Loucy (cell line): ENCODE data around the gene RAB32.

ENCODE experiments used
- H2AFZ ChIP-seq: fragments of 200-600 bp; sonication (generic); 2 replicates; pipeline ENCODE4 v1.6.0; 2016; ENCODE audit warnings: antibody characterized with exemption, mild to moderate bottlenecking, low read length, moderate library complexity
- H3F3A ChIP-seq: fragments of 200-600 bp; 2 replicates; pipeline ENCODE4 v1.6.0; 2016; ENCODE audit warnings: antibody characterized with exemption, low read depth, mild to moderate bottlenecking
- H3K27me3 ChIP-seq: fragments of 200-600 bp; sonication (generic); 2 replicates; pipeline ENCODE4 v1.6.1; 2014; ENCODE audit warnings: low read length, mild to moderate bottlenecking; ENCODE audit not compliant: insufficient read depth, poor library complexity, severe bottlenecking
- H3K36me3 ChIP-seq: fragments of 200-600 bp; sonication (generic); 2 replicates; pipeline ENCODE4 v1.6.1; 2016; ENCODE audit warnings: low read length; ENCODE audit not compliant: insufficient read depth
- H3K4me1 ChIP-seq: fragments of 200-600 bp; sonication (generic); 2 replicates; pipeline ENCODE4 v1.5.1; 2014; ENCODE audit warnings: low read length, mild to moderate bottlenecking; ENCODE audit not compliant: insufficient read depth, poor library complexity, severe bottlenecking
- H3K4me2 ChIP-seq: fragments of 200-600 bp; sonication (generic); 2 replicates; pipeline ENCODE4 v1.6.0; 2014; ENCODE audit warnings: antibody characterized with exemption, low read length, low read depth, mild to moderate bottlenecking; ENCODE audit not compliant: poor library complexity, severe bottlenecking
- H3K4me3 ChIP-seq: fragments of 200-600 bp; sonication (generic); 2 replicates; pipeline ENCODE4 v1.5.1; 2014; ENCODE audit warnings: low read length, mild to moderate bottlenecking, mixed read lengths; ENCODE audit not compliant: poor library complexity, severe bottlenecking
- H3K79me2 ChIP-seq: fragments of 200-600 bp; sonication (generic); 2 replicates; pipeline ENCODE4 v1.6.1; 2014; ENCODE audit warnings: low read length; ENCODE audit not compliant: insufficient read depth
- H3K9ac ChIP-seq: fragments of 200-600 bp; sonication (generic); 2 replicates; pipeline ENCODE4 v1.6.0; 2014; ENCODE audit warnings: mild to moderate bottlenecking, low read depth, low read length, moderate library complexity; ENCODE audit not compliant: poor library complexity, severe bottlenecking
- H3K9me2 ChIP-seq: fragments of 200-600 bp; sonication (generic); replicated peaks from 2 replicates; pipeline ENCODE4 v1.6.1; 2016; ENCODE audit warnings: low read depth, low read length, mixed read lengths
- H3K9me3 ChIP-seq: fragments of 200-600 bp; sonication (generic); 2 replicates; pipeline ENCODE4 v1.6.1; 2014; ENCODE audit warnings: mild to moderate bottlenecking, antibody characterized with exemption, low read length, low read depth; ENCODE audit not compliant: insufficient read depth
- H4K20me1 ChIP-seq: fragments of 200-600 bp; sonication (generic); 2 replicates; pipeline ENCODE4 v1.6.0; 2014; ENCODE audit warnings: antibody characterized with exemption, low read length, mild to moderate bottlenecking; ENCODE audit not compliant: insufficient read depth, poor library complexity, severe bottlenecking
- CTCF ChIP-seq: fragments of 200-600 bp; sonication (generic); conservative IDR thresholded peaks from 2 replicates; pipeline ENCODE4 v1.5.1; 2014; ENCODE audit warnings: mild to moderate bottlenecking, antibody characterized with exemption, low read length
- EZH2phosphoT487 ChIP-seq: fragments of 200-600 bp; IDR thresholded peaks from 2 replicates; pipeline ENCODE4 v1.6.1; 2018; ENCODE audit warnings: antibody characterized with exemption, mild to moderate bottlenecking, moderate library complexity, borderline replicate concordance

Gene RAB32

GRCh38 chr6:146542881-146543210 lies 787 bp upstream of the RAB32 start:
- Histone ChIP-seq H3K9me3 (no peaks in the 10 kb centered on the region), H3F3A (no peaks in the 10 kb centered on the region), H3K4me2 (peak overlapping the region; percentile 40), H3K36me3 (no peaks in the 10 kb centered on the region), H2AFZ (0 out of 2 replicates have a peak overlapping the region, but pooled peaks have one; percentile 41), H4K20me1 (no peaks in the 10 kb centered on the region), H3K4me3 (peak overlapping the region; percentile 80), H3K27me3 (no peaks in the 10 kb centered on the region), H3K79me2 (peaks cover 21% of the 10 kb centered on the region; the same call in 1 of the 2 replicates), H3K9ac (peak overlapping the region; percentile 32), H3K9me2 (no peaks in the 10 kb centered on the region), H3K4me1 (peaks cover 19% of the 10 kb centered on the region)
- TF ChIP-seq EZH2phosphoT487 = no peak

GRCh38 chr6:146543940-146544615 lies 445 bp downstream of the RAB32 start:
- H3K27me3 ChIP-seq = no peaks in the 10 kb centered on the region
- H3F3A ChIP-seq = no peaks in the 10 kb centered on the region
- no peaks in the 10 kb centered on the region for H3K9me2 ChIP-seq
- peaks cover 21% of the 10 kb centered on the region; the same call in 1 of the 2 replicates for H3K79me2 ChIP-seq
- H3K36me3 ChIP-seq = no peaks in the 10 kb centered on the region
- no peaks in the 10 kb centered on the region for H4K20me1 ChIP-seq
- peak overlapping the region; percentile 69; the same call in 1 of the 2 replicates for H2AFZ ChIP-seq
- peak overlapping the region; percentile 62 for H3K4me2 ChIP-seq
- peak overlapping the region; percentile 75 for H3K9ac ChIP-seq
- TF ChIP-seq EZH2phosphoT487 = no peak
- no peak for TF ChIP-seq CTCF
- peaks cover 31% of the 10 kb centered on the region for H3K4me1 ChIP-seq
- peak overlapping the region; percentile 80 for H3K4me3 ChIP-seq
- H3K9me3 ChIP-seq = no peaks in the 10 kb centered on the region

GRCh38 chr6:146544616-146545182 lies 1.1 kb downstream of the RAB32 start:
- Histone ChIP-seq H3K4me2 (peak overlapping the region; percentile 62), H3K27me3 (no peaks in the 10 kb centered on the region), H2AFZ (no peak overlapping the region), H4K20me1 (no peaks in the 10 kb centered on the region), H3K36me3 (no peaks in the 10 kb centered on the region), H3F3A (no peaks in the 10 kb centered on the region), H3K9me2 (no peaks in the 10 kb centered on the region), H3K4me1 (peaks cover 31% of the 10 kb centered on the region), H3K79me2 (peaks cover 21% of the 10 kb centered on the region; the same call in 1 of the 2 replicates), H3K4me3 (peak overlapping the region; percentile 80), H3K9me3 (no peaks in the 10 kb centered on the region), H3K9ac (peak overlapping the region; percentile 75)
- no peak for TF ChIP-seq EZH2phosphoT487
- no peak for TF ChIP-seq CTCF
